ENCODE data around the gene PLA2G5. TPM values are rescaled to one million over a fixed set of nuclear protein-coding genes. Genes with fewer than 3 reads are reported as not detected.

PLA2G5 gene
- polyA plus RNA-seq, 1 donor (not counting 4 experiments of a cell fraction or from before 2014, with no cell fraction given): 0.16 TPM

DNA sequence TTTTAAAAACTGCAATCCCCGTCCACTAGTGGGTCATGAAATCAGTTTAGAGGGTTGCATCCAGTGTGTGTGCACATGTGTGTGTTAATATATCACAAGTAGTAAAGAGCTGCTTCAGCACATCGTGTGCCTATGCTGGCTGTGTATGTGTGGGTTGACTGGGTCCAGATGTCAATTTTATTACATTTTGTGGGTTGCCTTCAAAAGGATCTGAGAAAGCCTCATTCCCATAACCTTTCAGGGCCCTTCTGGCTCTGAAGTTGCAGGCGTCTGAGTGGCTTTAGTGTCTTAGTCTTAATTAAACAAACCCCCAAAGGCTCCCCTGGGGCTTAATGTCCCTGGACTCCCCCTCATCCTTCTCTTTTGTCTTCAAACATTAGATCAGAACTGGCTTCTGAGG lies 29.5 kb downstream of the PLA2G5 start:
- no peak overlapping the region for H3K27ac ChIP-seq (ENCODE audit: control insufficient read depth, insufficient read depth, low read length)
- H3K4me2 ChIP-seq (ENCODE audit: control insufficient read depth, extremely low read depth, insufficient read depth, low read depth, low read length): no peak overlapping the region
- H3K79me2 ChIP-seq (ENCODE audit: control insufficient read depth, insufficient read depth, low read length): no peaks in the 10 kb centered on the region
- dilution Hi-C loops (cut with MboI; ENCODE audit: extremely low pct_ligation_motif_present, low sequenced_read_pairs): no loop called here
- H3K9ac ChIP-seq (ENCODE audit: control insufficient read depth, extremely low read depth, insufficient read depth, low read length): no peak overlapping the region
- FAIRE-seq (no peak), DNase-seq (ENCODE audit: low read depth, low spot score) (no peak)
- no peak overlapping the region for H2AFZ ChIP-seq (ENCODE audit: control insufficient read depth, low read length)
- H3K4me1 ChIP-seq (ENCODE audit: control insufficient read depth, extremely low read depth, insufficient read depth, low read length): peaks cover 2% of the 10 kb centered on the region
- peaks cover 8% of the 10 kb centered on the region for H3K27me3 ChIP-seq (ENCODE audit: control insufficient read depth, extremely low read depth, insufficient read depth, low read length)
- H3K4me3 ChIP-seq (ENCODE audit: control insufficient read depth in 2 of 3, extremely low read depth in 1 of 3, insufficient read depth in 2 of 3, low read depth in 1 of 3, low read length in 3 of 3): no peak overlapping the region
- no peaks in the 10 kb centered on the region for H3K36me3 ChIP-seq (ENCODE audit: control insufficient read depth in 2 of 2, extremely low read depth in 1 of 2, insufficient read depth in 2 of 2, low read length in 2 of 2)
- H3K9me1 ChIP-seq (ENCODE audit: control insufficient read depth, extremely low read depth, insufficient read depth, low read length): no peaks in the 10 kb centered on the region
- no peak for TF ChIP-seq EZH2 (IDR thresholded peaks at IDR 0.05; ENCODE audit: low read length)
- H4K20me1 ChIP-seq (ENCODE audit: control insufficient read depth, extremely low read depth, insufficient read depth, low read length): no peaks in the 10 kb centered on the region
- H3K9me3 ChIP-seq (ENCODE audit: control insufficient read depth, low read depth, low read length): peaks cover 4% of the 10 kb centered on the region

DNA sequence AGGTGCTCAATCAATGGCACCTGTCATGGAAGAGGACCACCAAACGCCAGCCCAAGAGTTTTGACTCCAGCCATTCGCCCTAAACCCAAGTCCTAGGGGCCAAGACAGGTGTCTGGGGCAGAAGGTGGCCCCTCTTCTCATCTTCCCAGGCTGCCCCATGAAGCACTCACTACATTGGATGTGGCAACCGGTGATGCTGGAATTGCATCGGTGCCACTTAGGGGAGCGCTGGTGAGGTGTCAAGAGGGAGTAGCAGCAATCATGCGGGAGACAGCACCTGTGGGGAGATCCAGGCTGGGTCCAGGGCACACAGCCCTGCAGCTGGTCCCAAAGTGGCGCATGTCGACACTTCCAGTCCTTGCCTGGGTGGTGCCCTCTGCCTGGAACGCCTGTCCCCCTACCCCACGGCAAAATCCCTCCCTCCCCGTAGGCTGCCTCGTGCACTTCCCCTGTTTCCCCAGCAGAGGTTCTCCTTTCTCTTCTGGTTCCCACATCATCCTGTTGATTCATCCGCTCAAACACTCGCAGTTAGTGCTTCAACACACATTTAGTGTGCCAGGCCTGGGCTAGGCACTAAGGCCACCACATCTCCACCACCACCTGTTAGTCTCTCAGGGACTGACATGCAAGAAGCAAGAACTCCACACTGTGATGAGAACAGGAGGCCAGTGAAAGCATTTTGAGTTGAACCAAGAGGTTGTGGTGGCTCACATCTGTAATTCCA lies 30.8 kb downstream of the PLA2G5 start:
- Histone ChIP-seq H2AFZ (ENCODE audit: control insufficient read depth, low read length) (no peak overlapping the region), H3K27ac (ENCODE audit: control insufficient read depth, insufficient read depth, low read length) (no peak overlapping the region), H3K27me3 (ENCODE audit: control insufficient read depth, extremely low read depth, insufficient read depth, low read length) (peaks cover 8% of the 10 kb centered on the region), H3K36me3 (ENCODE audit: control insufficient read depth in 2 of 2, extremely low read depth in 1 of 2, insufficient read depth in 2 of 2, low read length in 2 of 2) (no peaks in the 10 kb centered on the region), H3K79me2 (ENCODE audit: control insufficient read depth, insufficient read depth, low read length) (no peaks in the 10 kb centered on the region), H3K9me1 (ENCODE audit: control insufficient read depth, extremely low read depth, insufficient read depth, low read length) (no peaks in the 10 kb centered on the region), H3K4me2 (ENCODE audit: control insufficient read depth, extremely low read depth, insufficient read depth, low read depth, low read length) (no peak overlapping the region), H3K4me3 (ENCODE audit: control insufficient read depth in 2 of 3, extremely low read depth in 1 of 3, insufficient read depth in 2 of 3, low read depth in 1 of 3, low read length in 3 of 3) (no peak overlapping the region), H3K4me1 (ENCODE audit: control insufficient read depth, extremely low read depth, insufficient read depth, low read length) (peaks cover 2% of the 10 kb centered on the region), H4K20me1 (ENCODE audit: control insufficient read depth, extremely low read depth, insufficient read depth, low read length) (no peaks in the 10 kb centered on the region), H3K9ac (ENCODE audit: control insufficient read depth, extremely low read depth, insufficient read depth, low read length) (no peak overlapping the region), H3K9me3 (ENCODE audit: control insufficient read depth, low read depth, low read length) (peaks cover 4% of the 10 kb centered on the region)
- dilution Hi-C loops (cut with MboI; ENCODE audit: extremely low pct_ligation_motif_present, low sequenced_read_pairs): no loop called here
- no peak for TF ChIP-seq EZH2 (IDR thresholded peaks at IDR 0.05; ENCODE audit: low read length)
- TF ChIP-seq, protein P1, sequence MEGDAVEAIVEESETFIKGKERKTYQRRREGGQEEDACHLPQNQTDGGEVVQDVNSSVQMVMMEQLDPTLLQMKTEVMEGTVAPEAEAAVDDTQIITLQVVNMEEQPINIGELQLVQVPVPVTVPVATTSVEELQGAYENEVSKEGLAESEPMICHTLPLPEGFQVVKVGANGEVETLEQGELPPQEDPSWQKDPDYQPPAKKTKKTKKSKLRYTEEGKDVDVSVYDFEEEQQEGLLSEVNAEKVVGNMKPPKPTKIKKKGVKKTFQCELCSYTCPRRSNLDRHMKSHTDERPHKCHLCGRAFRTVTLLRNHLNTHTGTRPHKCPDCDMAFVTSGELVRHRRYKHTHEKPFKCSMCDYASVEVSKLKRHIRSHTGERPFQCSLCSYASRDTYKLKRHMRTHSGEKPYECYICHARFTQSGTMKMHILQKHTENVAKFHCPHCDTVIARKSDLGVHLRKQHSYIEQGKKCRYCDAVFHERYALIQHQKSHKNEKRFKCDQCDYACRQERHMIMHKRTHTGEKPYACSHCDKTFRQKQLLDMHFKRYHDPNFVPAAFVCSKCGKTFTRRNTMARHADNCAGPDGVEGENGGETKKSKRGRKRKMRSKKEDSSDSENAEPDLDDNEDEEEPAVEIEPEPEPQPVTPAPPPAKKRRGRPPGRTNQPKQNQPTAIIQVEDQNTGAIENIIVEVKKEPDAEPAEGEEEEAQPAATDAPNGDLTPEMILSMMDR (optimal IDR thresholded peaks at IDR 0.05 in 1 of 3, IDR thresholded peaks at IDR 0.05 in 1 of 3, conservative IDR thresholded peaks at IDR 0.05 in 1 of 3; ENCODE audit: extremely low read depth in 1 of 3, insufficient read depth in 2 of 3, low read length in 3 of 3): peak; percentile 86 to 96 (median 89)
- DNase-seq (ENCODE audit: low read depth, low spot score) (no peak), FAIRE-seq (peak; percentile 94)

All from keratinocyte (primary cell).